ENCODE measurements around the gene C2orf78. TPM values are rescaled to one million over a fixed set of nuclear protein-coding genes. Genes with fewer than 3 reads are reported as not detected.
"Not testable (repeated sequence)": the region's sequence is repeated elsewhere in the genome, so short reads cannot be mapped to it uniquely, and the experiment has no call there.

C2orf78 gene, protein sequence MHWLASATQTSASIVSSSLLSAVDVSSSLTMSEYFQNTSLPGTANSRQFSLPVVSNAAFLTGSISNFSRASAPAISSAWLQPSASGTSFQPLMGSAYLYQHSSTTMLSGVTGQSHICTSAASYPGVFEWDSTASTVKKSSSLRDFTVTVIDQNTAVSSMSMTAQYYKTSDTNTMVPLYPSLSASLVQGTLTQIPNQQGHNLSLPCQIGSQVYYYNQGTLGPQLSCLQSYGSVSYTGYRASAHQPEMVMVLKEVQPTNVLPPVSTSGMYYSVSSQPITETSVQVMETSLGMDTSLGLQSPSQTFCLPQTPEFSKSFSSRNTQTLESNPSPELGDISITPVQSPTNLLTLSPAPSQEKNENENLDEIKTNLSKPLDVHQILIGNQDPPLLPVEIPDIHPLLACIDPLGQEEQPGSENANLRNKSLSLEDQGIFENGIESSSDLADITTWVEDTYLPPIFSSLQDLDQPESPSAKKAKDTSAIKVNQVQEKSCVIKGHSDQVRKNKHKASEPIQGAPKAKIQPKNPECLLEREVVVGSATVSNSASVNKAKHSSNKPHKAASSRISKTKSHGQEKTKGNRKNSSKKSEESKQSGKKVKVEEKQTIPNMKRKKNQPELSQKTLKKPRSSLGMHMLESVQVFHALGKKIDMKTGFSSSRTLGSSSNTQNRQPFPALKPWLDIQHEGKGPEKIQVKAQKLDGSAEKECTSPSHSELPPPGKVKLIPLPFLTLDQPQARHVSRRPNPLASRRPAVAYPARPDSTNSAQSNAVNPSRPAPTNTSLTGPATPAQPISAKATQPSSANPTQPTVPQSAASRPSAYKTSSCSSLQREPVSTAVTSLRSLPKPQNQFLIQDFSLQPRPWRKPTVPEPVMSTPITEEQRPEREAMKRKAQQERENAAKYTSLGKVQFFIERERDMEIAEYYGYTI
- 0.12 TPM in 1 of 2 replicates, not detected in the other for total RNA-seq (2011; cell fraction: chromatin; rRNA removed; ENCODE audit: low replicate concordance)
- 0.17 TPM in 1 of 2 replicates, not detected in the other for total RNA-seq (2011; cell fraction: nucleolus; rRNA removed)
- total RNA-seq (2011; cell fraction: nucleoplasm; rRNA removed), result not detected in 2 replicates
- total RNA-seq (2014; rRNA removed), result 0.12 and 0.14 TPM in 2 replicates
- 0.07 and 0.16 TPM in 2 replicates for total RNA-seq (2014; rRNA removed; fragmentation: Illumina TruSeq; extraction: Trizol)
- 0.04 and 0.08 TPM in 2 replicates for total RNA-seq (2015; rRNA removed; fragmentation: Illumina TruSeq; extraction: Trizol)
- 0.18 and 0.22 TPM in 2 replicates for total RNA-seq (2021)
- polyA plus RNA-seq (2011; rRNA removed), result 0.04 and 0.25 TPM in 2 replicates
- 0.13 and 0.18 TPM in 2 replicates for polyA plus RNA-seq (2011; cell fraction: cytosol; rRNA removed)
- 0.10 TPM in 1 of 2 replicates, not detected in the other for polyA plus RNA-seq (2011; cell fraction: nucleus; rRNA removed)
- 0.14 and 0.84 TPM in 2 replicates for polyA plus RNA-seq (2012)
- 0.28 and 0.37 TPM in 2 replicates for polyA plus RNA-seq (2014; fragmentation: Illumina TruSeq; extraction: Trizol)
- polyA plus RNA-seq (2014; fragmentation: Nextera tagmentation; extraction: Ambion mirVana), result under 1 TPM; 0.14 to 0.20 TPM
- 0.27 and 0.45 TPM in 2 replicates for polyA plus RNA-seq (2014; rRNA removed)
- 0.14 TPM in 1 of 2 replicates, not detected in the other for polyA minus RNA-seq (2011; rRNA and poly(A)+ RNA removed)
- polyA minus RNA-seq (2011; cell fraction: cytosol; rRNA and poly(A)+ RNA removed), result not detected in 2 replicates
- polyA minus RNA-seq (2011; cell fraction: nucleus; rRNA and poly(A)+ RNA removed), result not detected in 2 replicates
- percentile 22 among the genes with signal in this experiment for Bru-seq, nascent RNA
- BruChase-seq, experiment 1, labeled RNA remaining after a 2-hour chase, result percentile 32 among the genes with signal in this experiment
- BruChase-seq, experiment 2, labeled RNA remaining after a 6-hour chase, result percentile 34 among the genes with signal in this experiment
- long read RNA-seq, experiment 1, result 0 reads
- long read RNA-seq, experiment 2, result 0 reads
- long read RNA-seq, experiment 3, result 0 reads

- H3K4me3 ChIP-seq; H3K36me3 ChIP-seq (ENCODE audit: control insufficient read depth, insufficient read depth, low read length); H3K9me1 ChIP-seq (ENCODE audit: control insufficient read depth, insufficient read depth, low read length); intact Hi-C loops (cut with micrococcal nuclease); H3K9ac ChIP-seq (ENCODE audit: insufficient read depth in 1 of 2, low read depth in 2 of 2, low read length in 2 of 2); H3K4me2 ChIP-seq (ENCODE audit: insufficient read depth, low read length); ATAC-seq; BruUV-seq (replicated peaks); DNase-seq (ENCODE audit: extremely low read depth in 1 of 4, low spot score in 3 of 4); POLR2A ChIA-PET; H3K4me1 ChIP-seq (replicated peaks in 1 of 2; ENCODE audit: control insufficient read depth in 2 of 2, insufficient read depth in 2 of 2, low read length in 2 of 2); H3K27ac ChIP-seq (ENCODE audit: extremely low read depth, low read depth, low read length); H3K9me3 ChIP-seq (replicated peaks; ENCODE audit: control insufficient read depth, insufficient read depth, low read depth, low read length); in situ Hi-C loops (cut with MboI); FAIRE-seq; CTCF ChIA-PET (ENCODE audit: low intra/inter-chr PET ratio); H3K27me3 ChIP-seq (ENCODE audit: control insufficient read depth in 2 of 2, insufficient read depth in 2 of 2, low read length in 2 of 2); H4K20me1 ChIP-seq (replicated peaks; ENCODE audit: control insufficient read depth, insufficient read depth, low read length): not testable (repeated sequence)
- WGBS (ENCODE audit: insufficient coverage, low coverage, missing lambda C conversion rate), result no CpG with 5 or more reads among the region's 3 CpGs
- Histone ChIP-seq H3K79me2 (ENCODE audit: control insufficient read depth, insufficient read depth, low read length) (peaks cover 11% of the 10 kb centered on the region), H2AFZ (ENCODE audit: low read depth, low read length) (peak within 1 kb of the TSS; percentile 80)
These were observed at the start of gene C2orf78 for GRCh38 chr2:73783883-73784282. Gene C2orf78, plus strand, starts transcription at chr2:73784183. Its CDS starts 127 bp downstream, at chr2:73784310.
